ENCODE results near the gene KLK13. TPM values are rescaled to one million over a fixed set of nuclear protein-coding genes. Genes with fewer than 3 reads are reported as not detected.

KLK13 gene, protein sequence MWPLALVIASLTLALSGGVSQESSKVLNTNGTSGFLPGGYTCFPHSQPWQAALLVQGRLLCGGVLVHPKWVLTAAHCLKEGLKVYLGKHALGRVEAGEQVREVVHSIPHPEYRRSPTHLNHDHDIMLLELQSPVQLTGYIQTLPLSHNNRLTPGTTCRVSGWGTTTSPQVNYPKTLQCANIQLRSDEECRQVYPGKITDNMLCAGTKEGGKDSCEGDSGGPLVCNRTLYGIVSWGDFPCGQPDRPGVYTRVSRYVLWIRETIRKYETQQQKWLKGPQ
- not detected for total RNA-seq

DNA sequence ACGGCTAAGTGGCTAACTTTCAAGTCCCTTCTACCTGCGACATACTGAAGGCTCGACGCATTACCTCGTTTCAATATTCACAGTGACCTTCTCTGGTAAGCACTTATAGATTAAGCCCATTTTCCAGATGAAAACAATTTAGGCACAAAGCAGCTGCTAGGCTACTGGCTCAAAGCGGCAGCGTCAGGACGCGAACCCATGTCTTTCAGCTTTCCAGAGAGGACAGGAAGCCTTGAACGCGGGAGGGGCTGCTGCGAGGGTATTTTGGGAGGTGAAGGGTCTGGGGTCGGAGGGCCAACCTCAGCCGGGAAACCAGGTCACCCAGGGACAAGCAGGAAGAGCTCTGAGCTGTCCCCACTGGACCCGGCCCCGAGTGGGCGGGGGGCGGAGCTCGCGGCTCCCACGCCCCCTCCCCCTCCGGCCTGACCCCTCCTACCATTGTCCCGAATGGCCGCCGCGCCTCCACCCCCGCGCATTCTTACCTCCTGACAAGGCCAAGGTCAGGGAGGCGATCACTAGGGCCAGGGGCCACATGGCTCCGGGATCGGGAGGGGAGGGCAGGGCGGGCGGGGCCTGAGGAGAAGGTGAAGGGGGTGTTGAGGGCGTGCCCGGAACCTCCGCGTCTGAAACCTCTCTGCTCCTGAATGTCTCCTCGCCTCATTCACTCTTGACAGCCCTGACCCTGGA lies at the start of gene KLK13:
TSS of gene KLK13 (minus strand) at position 559 of the 687 bp plus-strand sequence. CDS start at position 534, 25 bp downstream.
- H3K9me3 Mint-ChIP-seq: no peaks in the 10 kb centered on the region
- no peak for DNase-seq
- H3K27ac Mint-ChIP-seq: no peak within 1 kb of the TSS
- CTCF ChIA-PET: no interaction called here
- H3K27me3 Mint-ChIP-seq: peaks cover 41% of the 10 kb centered on the region
- POLR2A ChIA-PET: no interaction called here
- H3K4me1 Mint-ChIP-seq (ENCODE audit: low read depth): peaks cover 2% of the 10 kb centered on the region
- H3K4me3 Mint-ChIP-seq: no peak within 1 kb of the TSS
- intact Hi-C loops (cut with micrococcal nuclease): no loop called here
- H3K36me3 Mint-ChIP-seq: no peaks in the 10 kb centered on the region

DNA sequence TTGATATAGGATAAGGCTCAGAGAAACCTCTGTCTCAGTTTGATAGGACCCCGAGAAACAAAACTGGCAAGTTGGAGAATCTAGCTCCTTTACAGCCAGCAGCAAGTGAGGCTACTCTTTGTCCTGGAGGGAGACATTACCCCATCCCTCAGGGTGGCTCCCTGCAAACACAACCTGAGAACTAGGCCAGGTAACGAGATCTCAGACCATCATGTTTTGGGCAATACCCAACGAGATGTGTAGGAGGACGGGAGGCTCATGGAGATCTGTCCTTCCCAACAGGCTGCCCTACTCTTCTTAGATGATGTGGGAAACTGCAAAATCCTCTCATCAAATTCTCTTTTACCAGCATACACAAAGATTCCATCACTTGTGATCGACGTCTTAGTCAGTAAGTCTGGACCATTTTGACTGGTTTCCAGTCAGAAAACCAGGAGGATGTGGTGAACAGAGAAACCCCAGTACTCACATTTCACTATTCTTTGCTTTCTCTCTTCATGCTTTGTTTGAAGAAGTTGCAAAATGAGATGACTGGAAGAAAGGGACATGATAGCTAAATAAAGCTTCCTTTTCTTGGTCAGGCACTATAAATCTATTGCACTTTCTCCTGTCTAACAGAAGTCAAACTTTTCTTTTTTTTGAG lies 49.3 kb upstream of the KLK13 start:
- Mint-ChIP-seq H3K4me1 (ENCODE audit: low read depth) (peaks cover 24% of the 10 kb centered on the region), H3K27ac (peak overlapping the region; percentile 90), H3K27me3 (peaks cover 3% of the 10 kb centered on the region), H3K4me3 (no peak overlapping the region), H3K9me3 (no peaks in the 10 kb centered on the region), H3K36me3 (no peaks in the 10 kb centered on the region)
- ChIA-PET POLR2A (interaction anchor here (1.0 kb wide), 1 partner anchor 14 kb away, joined by 6 read pairs; no protein-coding TSS in a partner anchor), CTCF (interaction anchor here (0.6 to 1.3 kb wide), 5 partner anchors 13 to 148 kb away, joined by 3 to 6 read pairs (median 3); no protein-coding TSS in a partner anchor)
- intact Hi-C loops (cut with micrococcal nuclease): loop anchor here (1.0 to 5.0 kb wide), 6 partner anchors 9 to 333 kb away; no protein-coding TSS in a partner anchor
- DNase-seq: no peak

DNA sequence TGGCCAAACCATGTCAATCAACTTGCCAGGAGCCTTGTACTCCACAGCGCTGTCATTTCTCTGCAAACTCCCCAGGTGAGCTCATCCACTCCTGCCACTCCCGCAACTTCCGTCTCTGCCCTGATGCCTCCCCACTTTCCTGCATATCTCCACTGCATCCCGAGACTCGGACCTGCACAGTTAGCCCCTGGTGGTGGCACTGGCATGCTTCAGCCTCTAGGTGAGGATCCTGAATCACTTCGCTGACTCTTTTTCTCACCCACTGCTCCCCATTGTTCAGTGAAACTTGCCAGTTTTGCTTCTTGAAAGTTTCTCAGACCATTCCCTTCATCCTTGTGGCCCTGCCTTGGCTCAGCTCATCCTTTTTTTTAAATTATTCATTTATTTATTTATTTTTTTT lies 46.7 kb upstream of the KLK13 start:
- intact Hi-C loops (cut with micrococcal nuclease): loop anchor here (5.0 kb wide), 2 partner anchors 46 to 336 kb away; no protein-coding TSS in a partner anchor
- no peak for DNase-seq
- Mint-ChIP-seq H3K36me3 (peaks cover 3% of the 10 kb centered on the region), H3K9me3 (no peaks in the 10 kb centered on the region), H3K4me3 (no peak overlapping the region), H3K4me1 (ENCODE audit: low read depth) (peaks cover 26% of the 10 kb centered on the region), H3K27me3 (peaks cover 3% of the 10 kb centered on the region), H3K27ac (no peak overlapping the region)
- POLR2A ChIA-PET: no interaction called here
- CTCF ChIA-PET: interaction anchor here (1.0 kb wide), 1 partner anchor 15 kb away, joined by 4 read pairs; no protein-coding TSS in a partner anchor

DNA sequence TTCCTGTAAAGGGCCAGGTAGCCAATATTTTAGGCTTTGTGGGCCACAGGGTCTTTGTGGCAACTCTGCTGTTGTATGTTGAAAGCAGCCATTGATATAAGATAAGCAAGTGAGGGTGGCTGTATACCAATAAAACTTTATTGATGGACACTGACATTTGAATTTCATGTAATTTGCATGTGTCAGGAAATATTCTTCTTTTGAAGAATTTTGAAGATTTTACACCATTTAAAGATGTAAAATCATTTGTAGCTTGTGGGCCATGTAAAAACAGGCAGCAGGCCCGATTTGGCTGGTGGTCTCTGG lies 45.7 kb upstream of the KLK13 start:
- Mint-ChIP-seq H3K27me3 (no peaks in the 10 kb centered on the region), H3K27ac (no peak overlapping the region), H3K36me3 (peaks cover 5% of the 10 kb centered on the region), H3K9me3 (no peaks in the 10 kb centered on the region), H3K4me1 (ENCODE audit: low read depth) (peaks cover 23% of the 10 kb centered on the region), H3K4me3 (no peak overlapping the region)
- ChIA-PET CTCF (no interaction called here), POLR2A (no interaction called here)
- intact Hi-C loops (cut with micrococcal nuclease): loop anchor here (5.0 kb wide), 2 partner anchors 47 to 337 kb away; no protein-coding TSS in a partner anchor
- no peak for DNase-seq

DNA sequence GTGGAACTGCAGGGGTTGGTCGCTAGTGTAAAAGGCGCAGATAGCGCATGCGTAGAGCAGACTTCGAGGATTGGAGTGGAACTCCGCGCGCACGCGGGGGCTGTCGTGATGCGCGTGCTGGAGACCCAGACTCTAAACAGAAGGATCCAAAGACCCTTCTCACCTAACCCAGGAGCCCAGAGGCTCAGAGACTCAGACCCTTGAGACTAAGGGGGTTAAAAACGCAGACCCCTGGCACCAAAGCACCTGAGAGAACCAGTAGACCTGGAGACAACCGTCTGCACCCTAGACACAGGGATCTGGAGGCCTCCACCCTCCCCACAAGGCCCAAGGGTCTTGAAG lies 43.9 kb upstream of the KLK13 start:
- POLR2A ChIA-PET: no interaction called here

DNA sequence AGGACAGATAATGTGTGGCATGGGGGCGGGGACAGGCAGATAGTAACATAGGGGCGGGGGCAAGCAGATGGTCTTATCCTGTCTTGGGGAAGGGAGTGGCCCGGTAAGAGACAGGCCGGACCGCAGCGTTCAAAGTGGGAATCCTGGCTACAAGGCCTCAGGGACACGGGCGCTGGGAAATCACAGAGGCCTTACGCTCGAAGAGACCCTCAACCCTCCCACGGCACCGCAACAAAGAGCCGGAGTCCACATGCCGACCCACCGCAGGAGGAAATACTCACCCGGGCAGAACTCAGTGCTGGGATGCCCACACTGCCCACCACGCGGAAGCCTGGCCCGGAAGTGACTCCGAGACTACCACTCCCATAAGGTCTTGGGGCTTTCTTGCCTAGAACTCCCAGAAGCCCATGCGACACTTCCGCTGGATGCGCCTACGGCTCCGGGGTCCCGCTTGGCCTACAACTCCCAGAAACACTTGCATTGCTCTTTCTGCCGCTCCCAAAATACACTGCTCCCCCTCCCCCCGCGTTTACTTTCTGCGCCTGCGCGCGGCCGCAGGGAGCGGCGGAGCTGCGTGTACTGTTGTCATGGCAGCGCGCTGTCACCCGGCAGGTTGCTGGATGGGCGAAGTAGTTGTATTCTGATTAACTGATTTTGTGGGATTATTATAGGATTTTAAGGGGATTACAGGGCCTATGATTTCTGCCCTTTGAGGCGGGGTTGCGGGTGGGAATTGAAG lies 43.3 kb upstream of the KLK13 start, which contains the start of gene CTU1:
TSS of gene CTU1 (minus strand) at position 344 of the 739 bp plus-strand sequence. CDS start 3,840 bp downstream, outside the sequence.
- Mint-ChIP-seq H3K9me3 (no peaks in the 10 kb centered on the region), H3K27ac (peak within 1 kb of the TSS; percentile 81), H3K4me3 (peak within 1 kb of the TSS; percentile 93), H3K36me3 (peaks cover 14% of the 10 kb centered on the region), H3K27me3 (no peaks in the 10 kb centered on the region), H3K4me1 (ENCODE audit: low read depth) (peaks cover 35% of the 10 kb centered on the region)
- intact Hi-C loops (cut with micrococcal nuclease): loop anchor here (2.0 kb wide), 2 partner anchors 303 to 597 kb away; partner anchors contain the start of gene JOSD2
- POLR2A ChIA-PET: no interaction called here
- DNase-seq: peak; percentile 99
- CTCF ChIA-PET: interaction anchor here (1.6 kb wide), 1 partner anchor 50 kb away, joined by 4 read pairs; no protein-coding TSS in a partner anchor

More for the DNA sequence above, 43.9 kb upstream of the KLK13 start:
- Mint-ChIP-seq H3K4me3 (peak overlapping the region; percentile 93), H3K9me3 (no peaks in the 10 kb centered on the region), H3K4me1 (ENCODE audit: low read depth) (peaks cover 31% of the 10 kb centered on the region), H3K27me3 (no peaks in the 10 kb centered on the region), H3K27ac (peak overlapping the region; percentile 81), H3K36me3 (peaks cover 10% of the 10 kb centered on the region)
- no peak for DNase-seq
- CTCF ChIA-PET: interaction anchor here (1.6 kb wide), 1 partner anchor 49 kb away, joined by 4 read pairs; no protein-coding TSS in a partner anchor
- intact Hi-C loops (cut with micrococcal nuclease): loop anchor here (2.0 kb wide), 2 partner anchors 304 to 598 kb away; partner anchors contain the start of gene JOSD2

DNA sequence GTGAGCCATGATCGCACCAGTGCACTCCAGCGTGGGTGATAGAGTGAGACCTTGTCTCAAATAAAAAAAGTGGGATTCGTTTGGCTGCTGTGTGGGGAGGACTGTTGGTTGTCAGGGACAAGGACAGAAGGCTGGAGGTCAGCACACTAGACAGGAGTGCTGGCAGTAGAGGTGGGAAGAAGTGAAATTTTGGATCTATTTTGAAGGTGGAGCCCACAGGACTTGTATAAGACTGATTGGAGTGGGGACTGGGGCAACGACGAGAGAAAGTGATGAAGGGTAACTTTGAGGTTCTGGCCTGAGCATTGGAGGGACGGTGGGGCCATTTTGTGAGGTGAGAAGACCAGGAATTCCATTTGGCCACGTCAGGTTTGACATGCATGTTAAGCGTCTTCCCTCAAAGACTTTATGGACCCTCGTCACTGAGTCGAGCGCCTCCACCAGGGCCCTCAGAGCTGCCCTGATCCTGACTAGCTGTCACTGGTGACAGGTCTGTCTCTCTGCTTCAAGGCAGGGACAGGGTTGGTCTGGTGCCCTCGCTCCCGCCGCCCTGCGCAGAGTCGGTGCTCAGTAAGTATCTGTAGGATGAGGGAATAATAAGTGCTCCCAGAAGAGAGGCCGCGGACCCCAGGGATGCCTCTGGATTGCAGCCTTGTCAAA lies 42.6 kb upstream of the KLK13 start:
- Mint-ChIP-seq H3K9me3 (no peaks in the 10 kb centered on the region), H3K4me3 (peak overlapping the region; percentile 93), H3K4me1 (ENCODE audit: low read depth) (peaks cover 38% of the 10 kb centered on the region), H3K27me3 (no peaks in the 10 kb centered on the region), H3K36me3 (peaks cover 17% of the 10 kb centered on the region), H3K27ac (peak overlapping the region; percentile 81)
- CTCF ChIA-PET: interaction anchor here (1.6 kb wide), 1 partner anchor 50 kb away, joined by 4 read pairs; no protein-coding TSS in a partner anchor
- DNase-seq: peak; percentile 42
- POLR2A ChIA-PET: no interaction called here
- intact Hi-C loops (cut with micrococcal nuclease): loop anchor here (2.0 kb wide), 2 partner anchors 303 to 597 kb away; partner anchors contain the start of gene JOSD2

DNA sequence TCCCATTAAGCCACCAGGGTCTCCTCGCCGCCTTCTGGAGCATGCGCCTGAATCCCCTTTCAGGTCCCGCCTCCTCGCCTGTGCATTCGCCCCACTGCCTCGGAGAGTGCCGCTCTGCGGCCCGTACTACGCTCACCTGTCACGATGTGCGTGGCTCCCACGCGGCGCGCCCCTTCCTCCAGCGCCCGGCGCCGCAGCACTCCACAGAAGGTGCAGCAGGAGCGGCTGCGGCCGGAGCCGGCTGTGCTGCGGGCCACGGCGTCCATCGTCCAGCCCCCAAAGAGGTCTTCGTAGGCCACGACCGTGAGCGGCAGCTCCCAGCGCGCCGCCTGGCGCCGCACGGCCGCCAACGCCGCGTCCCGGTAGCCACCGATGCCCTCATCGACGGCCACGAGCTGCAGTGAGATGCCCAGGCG lies 39.0 kb upstream of the KLK13 start:
- intact Hi-C loops (cut with micrococcal nuclease): no loop called here
- Mint-ChIP-seq H3K9me3 (no peaks in the 10 kb centered on the region), H3K27ac (no peak overlapping the region), H3K4me1 (ENCODE audit: low read depth) (peaks cover 45% of the 10 kb centered on the region), H3K4me3 (no peak overlapping the region), H3K27me3 (no peaks in the 10 kb centered on the region), H3K36me3 (peaks cover 29% of the 10 kb centered on the region)
- POLR2A ChIA-PET: no interaction called here
- CTCF ChIA-PET: no interaction called here
- no peak for DNase-seq

DNA sequence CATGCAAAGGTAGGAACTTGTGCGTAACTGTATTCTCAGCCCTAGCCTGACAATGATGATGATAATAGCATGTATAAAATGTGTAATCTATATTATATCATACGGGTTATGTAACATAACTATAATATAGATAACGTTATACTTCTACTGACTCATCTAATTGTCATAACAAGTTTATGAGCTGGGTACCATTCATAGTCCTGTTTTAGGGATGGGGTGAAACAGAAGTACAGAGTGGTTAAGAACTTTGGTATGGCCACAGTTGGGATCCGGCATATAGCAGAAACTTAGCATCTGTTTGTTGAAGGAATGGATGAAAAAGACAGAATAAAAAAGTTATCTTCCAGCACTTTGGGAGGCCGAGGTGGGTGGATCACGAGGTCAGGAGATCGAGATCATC lies 38.1 kb upstream of the KLK13 start:
- ChIA-PET CTCF (no interaction called here), POLR2A (no interaction called here)
- intact Hi-C loops (cut with micrococcal nuclease): no loop called here
- H3K9me3 Mint-ChIP-seq: no peaks in the 10 kb centered on the region
- H3K27me3 Mint-ChIP-seq: no peaks in the 10 kb centered on the region
- peaks cover 29% of the 10 kb centered on the region for H3K36me3 Mint-ChIP-seq
- H3K4me3 Mint-ChIP-seq: no peak overlapping the region
- peaks cover 41% of the 10 kb centered on the region for H3K4me1 Mint-ChIP-seq (ENCODE audit: low read depth)
- DNase-seq: no peak
- H3K27ac Mint-ChIP-seq: no peak overlapping the region

DNA sequence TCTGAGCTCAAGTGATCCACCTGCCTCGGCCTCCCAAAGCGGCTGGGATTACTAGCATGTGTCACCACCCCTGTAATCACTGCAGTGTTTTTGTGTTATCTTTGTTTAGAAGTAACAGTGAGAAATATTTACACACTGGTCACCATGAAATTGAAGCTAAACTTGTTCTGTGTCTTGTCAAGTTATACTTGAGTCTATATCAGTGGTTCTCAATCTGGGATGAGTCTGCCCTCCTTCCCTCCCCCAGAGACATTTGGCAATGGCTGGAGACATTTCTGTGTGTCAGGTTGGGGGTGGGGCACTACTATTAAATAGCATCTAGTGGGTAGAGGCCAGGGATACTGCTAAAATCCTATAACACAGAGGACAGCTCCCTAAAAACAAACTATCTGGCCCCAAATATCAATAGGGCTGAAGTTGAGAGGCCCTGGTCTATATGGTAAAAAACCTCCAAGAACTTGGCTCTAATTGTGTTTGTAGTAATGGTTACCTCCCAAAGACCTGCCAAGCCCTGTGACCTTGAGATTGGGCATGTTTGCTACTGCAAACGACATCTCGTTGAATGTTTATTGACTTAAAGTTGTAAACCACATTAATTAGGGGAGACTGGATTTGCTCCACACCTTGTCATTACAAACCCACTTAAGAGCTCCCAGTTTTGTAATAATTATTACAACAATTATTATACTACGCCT lies 36.4 kb upstream of the KLK13 start:
- Mint-ChIP-seq H3K27ac (no peak overlapping the region), H3K36me3 (peaks cover 30% of the 10 kb centered on the region), H3K9me3 (no peaks in the 10 kb centered on the region), H3K4me1 (ENCODE audit: low read depth) (peaks cover 36% of the 10 kb centered on the region), H3K27me3 (no peaks in the 10 kb centered on the region), H3K4me3 (no peak overlapping the region)
- ChIA-PET CTCF (interaction anchor here (0.7 to 1.2 kb wide), 4 partner anchors 9 to 179 kb away, joined by 3 to 5 read pairs (median 4); no protein-coding TSS in a partner anchor), POLR2A (no interaction called here)
- intact Hi-C loops (cut with micrococcal nuclease): no loop called here
- no peak for DNase-seq

DNA sequence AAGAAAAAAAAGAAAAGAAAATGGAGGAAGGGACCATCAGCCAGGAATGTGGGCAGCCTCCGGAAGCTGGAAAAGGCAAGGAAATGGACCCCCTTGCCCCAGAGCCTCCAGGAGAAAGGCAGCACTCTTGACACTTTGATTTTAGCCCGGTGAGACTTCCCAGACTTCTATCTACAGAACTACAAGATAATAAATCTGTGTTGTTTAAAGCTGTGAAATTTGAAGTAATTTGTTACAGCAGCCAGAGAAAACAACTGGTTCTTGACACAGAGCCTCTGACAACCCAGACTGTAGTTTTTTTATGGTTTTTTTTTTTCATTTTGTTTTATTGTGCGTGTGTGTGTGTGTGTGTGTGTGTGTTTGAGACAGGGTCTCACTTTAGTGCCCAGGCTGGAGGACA lies 35.7 kb upstream of the KLK13 start:
- ChIA-PET POLR2A (no interaction called here), CTCF (interaction anchor here (1.1 kb wide), 1 partner anchor 179 kb away, joined by 4 read pairs; no protein-coding TSS in a partner anchor)
- Mint-ChIP-seq H3K4me1 (ENCODE audit: low read depth) (peaks cover 30% of the 10 kb centered on the region), H3K9me3 (no peaks in the 10 kb centered on the region), H3K36me3 (peaks cover 28% of the 10 kb centered on the region), H3K4me3 (no peak overlapping the region), H3K27me3 (no peaks in the 10 kb centered on the region), H3K27ac (no peak overlapping the region)
- intact Hi-C loops (cut with micrococcal nuclease): no loop called here
- DNase-seq: no peak
